Measurements from ENCODE around the gene ADGRD1.

The ADGRD1 gene

GRCh38 chr12:131040491-131040890, 86.8 kb downstream of the ADGRD1 start:
- DNase-seq (ENCODE audit: low read depth in 2 of 2, low spot score in 1 of 2), result no peak

GRCh38 chr12:131041216-131041967, 87.7 kb downstream of the ADGRD1 start:
- DNase-seq (ENCODE audit: low read depth in 2 of 2, low spot score in 1 of 2), result no peak

GRCh38 chr12:131041968-131042833, 88.5 kb downstream of the ADGRD1 start:
- no peak for DNase-seq (ENCODE audit: low read depth in 2 of 2, low spot score in 1 of 2)

GRCh38 chr12:131042834-131043245, 89.1 kb downstream of the ADGRD1 start:
- DNase-seq (ENCODE audit: low read depth in 2 of 2, low spot score in 1 of 2), result no peak

GRCh38 chr12:131043401-131043871, 89.7 kb downstream of the ADGRD1 start:
- DNase-seq (ENCODE audit: low read depth in 2 of 2, low spot score in 1 of 2), result no peak

- DNase-seq (ENCODE audit: low read depth in 2 of 2, low spot score in 1 of 2), result no peak
These were observed 90.4 kb downstream of the ADGRD1 start for GRCh38 chr12:131044136-131044535.

- DNase-seq (ENCODE audit: low read depth in 2 of 2, low spot score in 1 of 2), result no peak
These were observed 91.2 kb downstream of the ADGRD1 start for GRCh38 chr12:131044760-131045381.

- no peak for DNase-seq (ENCODE audit: low read depth in 2 of 2, low spot score in 1 of 2)
These were observed 92.2 kb downstream of the ADGRD1 start for GRCh38 chr12:131045705-131046460.

GRCh38 chr12:131046813-131047788, 93.4 kb downstream of the ADGRD1 start:
- no peak for DNase-seq (ENCODE audit: low read depth in 2 of 2, low spot score in 1 of 2)

GRCh38 chr12:131047789-131048610, 94.3 kb downstream of the ADGRD1 start:
- DNase-seq (ENCODE audit: low read depth in 2 of 2, low spot score in 1 of 2), result no peak

- DNase-seq (ENCODE audit: low read depth in 2 of 2, low spot score in 1 of 2), result no peak
These were observed 94.9 kb downstream of the ADGRD1 start for GRCh38 chr12:131048611-131048990.

GRCh38 chr12:131049002-131049401, 95.3 kb downstream of the ADGRD1 start:
- no peak for DNase-seq (ENCODE audit: low read depth in 2 of 2, low spot score in 1 of 2)

GRCh38 chr12:131049549-131050339, 96.0 kb downstream of the ADGRD1 start:
- DNase-seq (ENCODE audit: low read depth in 2 of 2, low spot score in 1 of 2), result no peak

- no peak for DNase-seq (ENCODE audit: low read depth in 2 of 2, low spot score in 1 of 2)
These were observed 96.9 kb downstream of the ADGRD1 start for GRCh38 chr12:131050463-131051154.

GRCh38 chr12:131051155-131051473, 97.4 kb downstream of the ADGRD1 start:
- no peak for DNase-seq (ENCODE audit: low read depth in 2 of 2, low spot score in 1 of 2)

GRCh38 chr12:131052063-131052781, 98.5 kb downstream of the ADGRD1 start:
- no peak for DNase-seq (ENCODE audit: low read depth in 2 of 2, low spot score in 1 of 2)

- no peak for DNase-seq (ENCODE audit: low read depth in 2 of 2, low spot score in 1 of 2)
These were observed 99.2 kb downstream of the ADGRD1 start for GRCh38 chr12:131052929-131053328.
